ENCODE measurements around the gene RPLP2. TPM values are rescaled to one million over a fixed set of nuclear protein-coding genes. Genes with fewer than 3 reads are reported as not detected.
A peak's percentile ranks its signal among the peaks of the same experiment; 100 is the strongest.

The RPLP2 gene
- total RNA-seq, 1 experiment from 2014 or later = 2,582 TPM

- H3K9me3 Mint-ChIP-seq = no peaks in the 10 kb centered on the region
- H3K36me3 Mint-ChIP-seq = peaks cover 13% of the 10 kb centered on the region
- H3K27me3 Mint-ChIP-seq (ENCODE audit: low read depth) = no peaks in the 10 kb centered on the region
- DNase-seq (ENCODE audit: low spot score) (peak; percentile 91), ATAC-seq (peak; percentile 4)
- ChIA-PET POLR2A (interaction anchor here (0.7 to 2.9 kb wide), 8 partner anchors 9 to 102 kb away, joined by 3 to 35 read pairs (median 6); partner anchors contain the start of genes CD151 and PNPLA2), CTCF (interaction anchor here (0.7 to 5.9 kb wide), 3 partner anchors 9 to 13 kb away, joined by 3 to 82 read pairs (median 14); partner anchors contain the start of genes CD151 and CRACR2B)
- H3K27ac Mint-ChIP-seq = peak within 1 kb of the TSS; percentile 60; the same call in 1 of the 2 replicates
- H3K4me3 Mint-ChIP-seq = peak within 1 kb of the TSS; percentile 79
- H3K4me1 Mint-ChIP-seq = peaks cover 23% of the 10 kb centered on the region
- TF ChIP-seq, protein P1, sequence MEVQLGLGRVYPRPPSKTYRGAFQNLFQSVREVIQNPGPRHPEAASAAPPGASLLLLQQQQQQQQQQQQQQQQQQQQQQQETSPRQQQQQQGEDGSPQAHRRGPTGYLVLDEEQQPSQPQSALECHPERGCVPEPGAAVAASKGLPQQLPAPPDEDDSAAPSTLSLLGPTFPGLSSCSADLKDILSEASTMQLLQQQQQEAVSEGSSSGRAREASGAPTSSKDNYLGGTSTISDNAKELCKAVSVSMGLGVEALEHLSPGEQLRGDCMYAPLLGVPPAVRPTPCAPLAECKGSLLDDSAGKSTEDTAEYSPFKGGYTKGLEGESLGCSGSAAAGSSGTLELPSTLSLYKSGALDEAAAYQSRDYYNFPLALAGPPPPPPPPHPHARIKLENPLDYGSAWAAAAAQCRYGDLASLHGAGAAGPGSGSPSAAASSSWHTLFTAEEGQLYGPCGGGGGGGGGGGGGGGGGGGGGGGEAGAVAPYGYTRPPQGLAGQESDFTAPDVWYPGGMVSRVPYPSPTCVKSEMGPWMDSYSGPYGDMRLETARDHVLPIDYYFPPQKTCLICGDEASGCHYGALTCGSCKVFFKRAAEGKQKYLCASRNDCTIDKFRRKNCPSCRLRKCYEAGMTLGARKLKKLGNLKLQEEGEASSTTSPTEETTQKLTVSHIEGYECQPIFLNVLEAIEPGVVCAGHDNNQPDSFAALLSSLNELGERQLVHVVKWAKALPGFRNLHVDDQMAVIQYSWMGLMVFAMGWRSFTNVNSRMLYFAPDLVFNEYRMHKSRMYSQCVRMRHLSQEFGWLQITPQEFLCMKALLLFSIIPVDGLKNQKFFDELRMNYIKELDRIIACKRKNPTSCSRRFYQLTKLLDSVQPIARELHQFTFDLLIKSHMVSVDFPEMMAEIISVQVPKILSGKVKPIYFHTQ (CRISPR knock-in tag; IDR thresholded peaks at IDR 0.05) = no peak
- TF ChIP-seq HMGXB4 (CRISPR knock-in tag; IDR thresholded peaks at IDR 0.05) (peak; percentile 68; the same call in 1 of the 2 replicates), GABPB1 (CRISPR knock-in tag; IDR thresholded peaks at IDR 0.05) (no peak), ETV6 (CRISPR knock-in tag; IDR thresholded peaks at IDR 0.05) (no peak; the same call in none of the 2 replicates), ZNF396 (CRISPR knock-in tag; IDR thresholded peaks at IDR 0.05; ENCODE audit: borderline replicate concordance) (no peak), ZNF416 (CRISPR knock-in tag; IDR thresholded peaks at IDR 0.05) (no peak), RELA (CRISPR knock-in tag; IDR thresholded peaks at IDR 0.05; ENCODE audit: borderline replicate concordance) (peak; percentile 62; the same call in 1 of the 2 replicates), FOXP1 (CRISPR knock-in tag; IDR thresholded peaks at IDR 0.05; ENCODE audit: borderline replicate concordance) (no peak; the same call in 1 of the 2 replicates), SP1 (CRISPR knock-in tag; conservative IDR thresholded peaks at IDR 0.05) (peak; percentile 85), ZBTB21 (CRISPR knock-in tag; IDR thresholded peaks at IDR 0.05; ENCODE audit: borderline replicate concordance) (no peak), TEAD1 (CRISPR knock-in tag; IDR thresholded peaks at IDR 0.05) (0 out of 2 replicates have a peak, but pooled peaks have one; percentile 60), ELF4 (CRISPR knock-in tag; IDR thresholded peaks at IDR 0.05; ENCODE audit: low read depth) (peak; percentile 60; the same call in 1 of the 2 replicates), AFF4 (CRISPR knock-in tag; IDR thresholded peaks at IDR 0.05; ENCODE audit: borderline replicate concordance) (no peak), TEAD4 (CRISPR knock-in tag; IDR thresholded peaks at IDR 0.05) (no peak; the same call in 1 of the 2 replicates), E2F5 (CRISPR knock-in tag; IDR thresholded peaks at IDR 0.05) (peak; percentile 87), ZNF138 (CRISPR knock-in tag; conservative IDR thresholded peaks at IDR 0.05) (no peak), FOXP4 (CRISPR knock-in tag; IDR thresholded peaks at IDR 0.05) (peak; percentile 68; the same call in 1 of the 2 replicates), ZNF219 (CRISPR knock-in tag; IDR thresholded peaks at IDR 0.05; ENCODE audit: borderline replicate concordance) (0 out of 2 replicates have a peak, but pooled peaks have one; percentile 17), GRHL2 (CRISPR knock-in tag; IDR thresholded peaks at IDR 0.05; ENCODE audit: insufficient replicate concordance, severe bottlenecking) (no peak), FOXK1 (CRISPR knock-in tag; IDR thresholded peaks at IDR 0.05) (peak; percentile 25; the same call in 1 of the 2 replicates), RORB (CRISPR knock-in tag; IDR thresholded peaks at IDR 0.05) (no peak), MAX (CRISPR knock-in tag; IDR thresholded peaks at IDR 0.05) (peak; percentile 7; the same call in 1 of the 2 replicates)
- TF ChIP-seq, protein P2, sequence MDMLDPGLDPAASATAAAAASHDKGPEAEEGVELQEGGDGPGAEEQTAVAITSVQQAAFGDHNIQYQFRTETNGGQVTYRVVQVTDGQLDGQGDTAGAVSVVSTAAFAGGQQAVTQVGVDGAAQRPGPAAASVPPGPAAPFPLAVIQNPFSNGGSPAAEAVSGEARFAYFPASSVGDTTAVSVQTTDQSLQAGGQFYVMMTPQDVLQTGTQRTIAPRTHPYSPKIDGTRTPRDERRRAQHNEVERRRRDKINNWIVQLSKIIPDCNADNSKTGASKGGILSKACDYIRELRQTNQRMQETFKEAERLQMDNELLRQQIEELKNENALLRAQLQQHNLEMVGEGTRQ (CRISPR knock-in tag; IDR thresholded peaks at IDR 0.05) = peak; percentile 7
Observed at GRCh38 chr11:842370-843002, 32.7 kb downstream of the RPLP2 start, which contains the start of the genes POLR2L and TSPAN4. POLR2L (minus strand) TSS chr11:842529; CDS start chr11:842508, 21 bp downstream. TSPAN4 (plus strand) TSS chr11:842852; CDS start chr11:850305, 7,453 bp downstream.
